Prostate gland (tissue), 2 donors: ENCODE results near the gene NCOA3.

Experiments used
- POLR2A ChIP-seq: fragments of 450-650 bp; IDR thresholded peaks from one replicate; pipeline ENCODE4 v1.6.1; 2016; ENCODE audit warnings: antibody characterized with exemption, mild to moderate bottlenecking
- TF ChIP-seq, protein P1 (sequence below), 4 experiments: fragments of 200-600 bp in 2 of 4; fragments of 450-650 bp in 2 of 4; sonication (generic) in 2 of 4; IDR thresholded peaks; 1 replicate in 3 of 4; 2 replicates in 1 of 4; pipeline ENCODE4 v1.5.1; 2016 to 2019; ENCODE audit warnings: antibody characterized with exemption in 4 of 4, mild to moderate bottlenecking in 2 of 4, moderate library complexity in 2 of 4

DNA sequence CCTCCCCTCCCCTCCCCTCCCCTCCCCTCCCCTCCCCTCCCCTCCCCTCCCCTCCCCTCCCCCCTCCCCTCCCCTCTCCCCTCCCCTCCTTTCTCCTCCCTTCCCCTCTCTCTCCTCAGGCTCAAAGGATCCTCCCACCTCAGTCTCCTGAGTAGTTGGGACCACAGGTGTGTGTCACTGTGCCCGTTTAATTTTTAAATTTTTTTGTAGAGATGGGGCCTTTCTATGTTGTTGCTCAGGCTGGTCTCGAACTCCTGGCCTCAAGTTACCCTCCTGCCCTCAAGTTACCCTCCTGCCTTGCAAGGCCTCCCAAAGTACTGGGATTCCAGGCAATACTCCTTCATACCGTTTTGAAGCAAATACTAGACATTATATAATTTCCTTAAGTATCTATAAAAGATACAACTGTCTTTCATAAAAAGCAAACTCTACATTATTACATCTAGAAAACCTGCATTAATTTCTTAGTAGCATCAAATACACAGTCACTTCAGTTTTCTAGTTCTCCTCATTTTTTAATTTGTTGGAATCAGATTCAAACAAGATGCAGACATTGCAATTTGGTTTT, 39.8 kb downstream of the NCOA3 start:
- TF ChIP-seq POLR2A, result no peak
- TF ChIP-seq, protein P1, sequence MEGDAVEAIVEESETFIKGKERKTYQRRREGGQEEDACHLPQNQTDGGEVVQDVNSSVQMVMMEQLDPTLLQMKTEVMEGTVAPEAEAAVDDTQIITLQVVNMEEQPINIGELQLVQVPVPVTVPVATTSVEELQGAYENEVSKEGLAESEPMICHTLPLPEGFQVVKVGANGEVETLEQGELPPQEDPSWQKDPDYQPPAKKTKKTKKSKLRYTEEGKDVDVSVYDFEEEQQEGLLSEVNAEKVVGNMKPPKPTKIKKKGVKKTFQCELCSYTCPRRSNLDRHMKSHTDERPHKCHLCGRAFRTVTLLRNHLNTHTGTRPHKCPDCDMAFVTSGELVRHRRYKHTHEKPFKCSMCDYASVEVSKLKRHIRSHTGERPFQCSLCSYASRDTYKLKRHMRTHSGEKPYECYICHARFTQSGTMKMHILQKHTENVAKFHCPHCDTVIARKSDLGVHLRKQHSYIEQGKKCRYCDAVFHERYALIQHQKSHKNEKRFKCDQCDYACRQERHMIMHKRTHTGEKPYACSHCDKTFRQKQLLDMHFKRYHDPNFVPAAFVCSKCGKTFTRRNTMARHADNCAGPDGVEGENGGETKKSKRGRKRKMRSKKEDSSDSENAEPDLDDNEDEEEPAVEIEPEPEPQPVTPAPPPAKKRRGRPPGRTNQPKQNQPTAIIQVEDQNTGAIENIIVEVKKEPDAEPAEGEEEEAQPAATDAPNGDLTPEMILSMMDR (IDR thresholded peaks at IDR 0.05), result no peak
